GM12878 (cell line): ENCODE results near the gene ROCK2. TPM values are rescaled to one million over a fixed set of nuclear protein-coding genes. Genes with fewer than 3 reads are reported as not detected.

ENCODE experiments used
- ATAC-seq: fragments of 200-7000 bp; cut with Tn5 transposase; 3 replicates; pipeline ENCODE4 v1.9.1; 2020; ENCODE audit warnings: mild to moderate bottlenecking, moderate library complexity
- BruUV-seq: library from RNA; stranded (reverse); fragments of 400-500 nt; replicated peaks from 2 replicates; lab custom pipeline; 2021; lab: Mats Ljungman, UMichigan
- CTCF ChIA-PET: fragments of 300-600 bp; sonication (Branson Sonifier 250); formaldehyde crosslinking; extraction: SDS; loops from one replicate; lab custom pipeline; 2021; ENCODE audit warnings: inconsistent platforms; lab: Yijun Ruan, JAX
- POLR2A ChIA-PET: fragments of 350-600 bp; formaldehyde crosslinking; extraction: SDS; loops from one replicate; lab custom pipeline; 2021; ENCODE audit warnings: inconsistent platforms; lab: Charles Lee
- RAD21 ChIA-PET: fragments of 300-600 bp; sonication (Branson Sonifier 250); formaldehyde crosslinking; loops from one replicate; lab custom pipeline; 2023; ENCODE audit warnings: antibody characterized with exemption; ENCODE audit not compliant: unreplicated experiment; lab: Charles Lee
- SMC1A ChIA-PET: fragments of 300-600 bp; sonication (Branson Sonifier 250); formaldehyde crosslinking; loops from one replicate; lab custom pipeline; 2023; ENCODE audit not compliant: unreplicated experiment, uncharacterized antibody; lab: Charles Lee
- DNase-seq: peaks from one replicate; pipeline ENCODE4 v3.0.0-alpha.2; 2011; ENCODE audit warnings: low read depth, low spot score
- FAIRE-seq: peaks from 3 replicates; lab custom pipeline; 2011; peaks lifted over from hg19 to GRCh38; lab: Jason Lieb, UNC
- H2AFZ ChIP-seq: 2 replicates; pipeline ENCODE4 v1.6.0; 2011; ENCODE audit warnings: low read depth, low read length, control low read depth; ENCODE audit not compliant: control insufficient read depth
- H3K27ac ChIP-seq: 2 replicates; pipeline ENCODE4 v1.5.1; 2011; ENCODE audit warnings: control low read depth; ENCODE audit not compliant: control insufficient read depth, insufficient read depth
- H3K27me3 ChIP-seq, 2 experiments: replicated peaks in 1 of 2; 2 replicates each; pipeline versions ENCODE4 v1.6.0 to v1.6.1; 2011; ENCODE audit warnings: low read length in 1 of 2; ENCODE audit not compliant: control insufficient read depth in 2 of 2, insufficient read depth in 2 of 2
- H3K36me3 ChIP-seq, 2 experiments: 2 replicates each; pipeline ENCODE4 v1.5.1; 2011; ENCODE audit warnings: low read length in 1 of 2; ENCODE audit not compliant: control insufficient read depth in 2 of 2, insufficient read depth in 2 of 2
- H3K4me1 ChIP-seq: 2 replicates; pipeline ENCODE4 v1.6.1; 2011; ENCODE audit warnings: mild to moderate bottlenecking, low read length, moderate library complexity, mixed read lengths; ENCODE audit not compliant: control insufficient read depth, insufficient read depth
- H3K4me2 ChIP-seq: 2 replicates; pipeline ENCODE4 v1.6.0; 2011; ENCODE audit warnings: control low read depth; ENCODE audit not compliant: control insufficient read depth, insufficient read depth
- H3K4me3 ChIP-seq: fragments of 200-600 bp; sonication (generic); 2 replicates; pipeline ENCODE4 v1.5.1; 2016
- H3K79me2 ChIP-seq: 2 replicates; pipeline ENCODE4 v1.6.0; 2011; ENCODE audit warnings: low read length; ENCODE audit not compliant: control insufficient read depth, insufficient read depth
- H3K9ac ChIP-seq: 2 replicates; pipeline ENCODE4 v1.8.0; 2011; ENCODE audit warnings: low read length, control low read depth, mixed read lengths; ENCODE audit not compliant: control insufficient read depth, insufficient read depth
- H3K9me3 ChIP-seq: replicated peaks from 3 replicates; pipeline ENCODE4 v1.5.1; 2011; ENCODE audit warnings: mild to moderate bottlenecking, low read length; ENCODE audit not compliant: control insufficient read depth, insufficient read depth
- H4K20me1 ChIP-seq: 2 replicates; pipeline ENCODE4 v1.6.0; 2011; ENCODE audit not compliant: control insufficient read depth, insufficient read depth
- ATF7 ChIP-seq: fragments of 450-650 bp; IDR thresholded peaks from 2 replicates; pipeline ENCODE4 v1.6.1; 2016; ENCODE audit warnings: low read depth, mild to moderate bottlenecking
- BCL3 ChIP-seq: IDR thresholded peaks from 2 replicates; pipeline ENCODE4 v1.6.1; 2011; ENCODE audit warnings: borderline replicate concordance, low read depth, mild to moderate bottlenecking, moderate library complexity, low read length; ENCODE audit not compliant: insufficient read depth, poor library complexity, severe bottlenecking
- CREB1 ChIP-seq: IDR thresholded peaks from 2 replicates; pipeline ENCODE4 v1.6.1; 2012; ENCODE audit warnings: low read depth, mild to moderate bottlenecking, inconsistent platforms
- EP300 ChIP-seq, 2 experiments: fragments of 150-350 bp in 1 of 2; IDR thresholded peaks; 2 replicates each; pipeline ENCODE4 v1.6.1; 2011 to 2012; ENCODE audit warnings: low read depth in 2 of 2, low read length in 2 of 2, borderline replicate concordance in 1 of 2, improper control_type of control experiment in 1 of 2, inconsistent platforms in 1 of 2; ENCODE audit not compliant: control insufficient read depth in 1 of 2
- NR2F1 ChIP-seq: fragments of 450-650 bp; conservative IDR thresholded peaks from 2 replicates; pipeline ENCODE4 v1.6.1; 2017; ENCODE audit warnings: mild to moderate bottlenecking
- PAX5 ChIP-seq: IDR thresholded peaks from 2 replicates; pipeline ENCODE4 v1.6.1; 2011; ENCODE audit warnings: low read depth, low read length, borderline replicate concordance
- REST ChIP-seq: IDR thresholded peaks from 2 replicates; pipeline ENCODE4 v1.6.1; 2012; ENCODE audit warnings: mild to moderate bottlenecking, low read depth, low read length
- SIN3A ChIP-seq: IDR thresholded peaks from 2 replicates; pipeline ENCODE4 v1.6.1; 2012; ENCODE audit warnings: low read depth, low read length, improper control_type of control experiment
- SMAD5 ChIP-seq: IDR thresholded peaks from 2 replicates; pipeline ENCODE4 v1.6.1; 2016; ENCODE audit warnings: antibody characterized with exemption, low read depth
- WGBS: methylation state at CpG from one replicate; pipeline ENCODE4 v1.1.6; 2016; ENCODE audit warnings: low lambda C conversion rate; ENCODE audit not compliant: insufficient replicate concordance, insufficient coverage; ENCODE audit errors: missing lambda C conversion rate; 5-methylcytosine and 5-hydroxymethylcytosine counted together
- in situ Hi-C: fragments of 300-500 bp; cut with MboI; formaldehyde crosslinking; loops from 9 replicates; pipeline ENCODE4 v1.14.3; 2018; ENCODE audit warnings: mixed read lengths
- intact Hi-C: fragments of 100-400 bp; cut with micrococcal nuclease; formaldehyde crosslinking; loops from one replicate; pipeline ENCODE4 v1.14.2; 2022; ENCODE audit not compliant: unreplicated experiment
- polyA plus RNA-seq, 11 experiments: library from polyadenylated mRNA; depleted of rRNA in 4 of 11; unstranded in 6 of 11; stranded (reverse) in 5 of 11; fragments of >200 nt; fragmentation: Nextera tagmentation in 4 of 11; fragmentation: Illumina TruSeq in 1 of 11; extraction: Ambion mirVana in 4 of 11; extraction: Trizol in 1 of 11; gene quantifications; 1 replicate in 1 of 11; 2 replicates in 10 of 11; pipeline versions ENCODE4 v1.2.1 to v1.2.3, GENCODE V29; 2011 to 2016; ENCODE audit warnings: inconsistent platforms in 2 of 11, missing spikeins in 2 of 11, low read depth in 1 of 11
- total RNA-seq, 4 experiments: library from RNA; depleted of rRNA in 3 of 4; stranded (reverse); fragments of >200 nt in 3 of 4; fragmentation: Illumina TruSeq in 1 of 4; extraction: Trizol in 1 of 4; gene quantifications; 2 replicates each; pipeline versions ENCODE4 v1.2.1 to v1.2.3, GENCODE V29; 2013 to 2021

The ROCK2 gene
- total and polyA plus RNA-seq, 10 of the 15 experiments (the other 5 are each of a cell fraction or from before 2014, with no cell fraction given), result 4.6 to 22.1 (median 8.3) TPM

GRCh38 chr2:11342551-11343367, 1.7 kb downstream of the ROCK2 start:
- ChIA-PET SMC1A (interaction anchor here (1.0 to 1.8 kb wide), 5 partner anchors 9 to 103 kb away, joined by 3 to 4 read pairs (median 3); no protein-coding TSS in a partner anchor), RAD21 (no interaction called here), CTCF (interaction anchor here (3.2 kb wide), 1 partner anchor 108 kb away, joined by 13 read pairs; no protein-coding TSS in a partner anchor), POLR2A (no interaction called here)
- intact Hi-C loops, result loop anchor here (5.0 to 10.0 kb wide), 2 partner anchors 110 to 208 kb away; a partner anchor contains a TSS
- in situ Hi-C loops, result no loop called here
- TF ChIP-seq REST (no peak), NR2F1 (no peak), BCL3 (no peak), EP300 (IDR thresholded peaks at IDR 0.05; ENCODE audit: borderline replicate concordance in 1 of 2, control insufficient read depth in 1 of 2, low read depth in 2 of 2, low read length in 2 of 2) (no peak), CREB1 (no peak), SMAD5 (no peak), PAX5 (no peak), ATF7 (no peak), SIN3A (0 out of 2 replicates have a peak, but pooled peaks have one; percentile 34)
- FAIRE-seq, result no peak
- Histone ChIP-seq H3K9ac (peak overlapping the region; percentile 79), H4K20me1 (no peaks in the 10 kb centered on the region), H3K27me3 (no peaks in the 10 kb centered on the region), H3K4me2 (peak overlapping the region; percentile 83), H3K27ac (peak overlapping the region; percentile 68), H3K4me1 (no peaks in the 10 kb centered on the region), H3K9me3 (no peaks in the 10 kb centered on the region), H3K79me2 (peaks cover 60% of the 10 kb centered on the region), H3K4me3 (peak overlapping the region; percentile 95), H2AFZ (no peak overlapping the region; the same call in 1 of the 2 replicates), H3K36me3 (no peaks in the 10 kb centered on the region)
- BruUV-seq, result TSS peak; percentile 62
- 6% methylated on average over 14 of the region's 14 CpGs for WGBS
- DNase-seq, result no peak
- peak; percentile 42 for ATAC-seq
